Transverse colon (tissue), 3 donors: Measurements from ENCODE around the gene RPL10.

ENCODE experiments used
- EP300 ChIP-seq: sonication (generic); formaldehyde crosslinking; IDR thresholded peaks from one replicate; pipeline ENCODE4 v1.6.1; 2017; ENCODE audit warnings: antibody characterized with exemption, low read depth
- POLR2A ChIP-seq: fragments of 450-650 bp; IDR thresholded peaks from one replicate; pipeline ENCODE4 v1.6.1; 2016; ENCODE audit warnings: antibody characterized with exemption, mild to moderate bottlenecking, moderate library complexity
- TF ChIP-seq, protein P1 (sequence below), 5 experiments: fragments of 200-600 bp in 3 of 5; fragments of 450-650 bp in 2 of 5; sonication (generic) in 3 of 5; IDR thresholded peaks; 1 replicate in 2 of 5; 2 replicates in 3 of 5; pipeline ENCODE4 v1.5.1; 2016 to 2017; ENCODE audit warnings: antibody characterized with exemption in 5 of 5, inconsistent platforms in 3 of 5, mild to moderate bottlenecking in 2 of 5, moderate library complexity in 1 of 5

DNA sequence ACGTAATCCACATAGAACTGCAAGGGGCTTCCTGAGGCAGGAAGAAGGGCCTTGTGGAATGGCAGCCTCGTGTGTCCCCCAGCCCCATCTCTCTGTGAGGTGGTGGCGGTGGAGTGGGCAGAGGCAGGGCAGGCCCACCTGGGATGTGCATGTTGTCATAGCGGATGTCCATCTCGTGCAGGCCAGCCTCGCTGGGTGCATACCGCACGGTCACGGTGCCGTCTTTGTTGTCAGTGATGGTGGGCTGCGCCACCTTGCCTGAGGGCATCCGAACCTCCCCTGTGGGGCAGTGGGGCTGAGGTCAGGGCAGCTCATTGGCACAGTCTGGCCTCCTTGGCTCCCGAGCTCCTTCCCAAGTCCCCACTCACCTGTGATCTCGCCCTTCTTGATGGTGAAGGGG, 44.2 kb upstream of the RPL10 start:
- TF ChIP-seq, protein P1, sequence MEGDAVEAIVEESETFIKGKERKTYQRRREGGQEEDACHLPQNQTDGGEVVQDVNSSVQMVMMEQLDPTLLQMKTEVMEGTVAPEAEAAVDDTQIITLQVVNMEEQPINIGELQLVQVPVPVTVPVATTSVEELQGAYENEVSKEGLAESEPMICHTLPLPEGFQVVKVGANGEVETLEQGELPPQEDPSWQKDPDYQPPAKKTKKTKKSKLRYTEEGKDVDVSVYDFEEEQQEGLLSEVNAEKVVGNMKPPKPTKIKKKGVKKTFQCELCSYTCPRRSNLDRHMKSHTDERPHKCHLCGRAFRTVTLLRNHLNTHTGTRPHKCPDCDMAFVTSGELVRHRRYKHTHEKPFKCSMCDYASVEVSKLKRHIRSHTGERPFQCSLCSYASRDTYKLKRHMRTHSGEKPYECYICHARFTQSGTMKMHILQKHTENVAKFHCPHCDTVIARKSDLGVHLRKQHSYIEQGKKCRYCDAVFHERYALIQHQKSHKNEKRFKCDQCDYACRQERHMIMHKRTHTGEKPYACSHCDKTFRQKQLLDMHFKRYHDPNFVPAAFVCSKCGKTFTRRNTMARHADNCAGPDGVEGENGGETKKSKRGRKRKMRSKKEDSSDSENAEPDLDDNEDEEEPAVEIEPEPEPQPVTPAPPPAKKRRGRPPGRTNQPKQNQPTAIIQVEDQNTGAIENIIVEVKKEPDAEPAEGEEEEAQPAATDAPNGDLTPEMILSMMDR (IDR thresholded peaks at IDR 0.05), result no peak
- TF ChIP-seq EP300, result no peak
- no peak for TF ChIP-seq POLR2A
